Measurements from ENCODE around the gene SUSD4.

DNA sequence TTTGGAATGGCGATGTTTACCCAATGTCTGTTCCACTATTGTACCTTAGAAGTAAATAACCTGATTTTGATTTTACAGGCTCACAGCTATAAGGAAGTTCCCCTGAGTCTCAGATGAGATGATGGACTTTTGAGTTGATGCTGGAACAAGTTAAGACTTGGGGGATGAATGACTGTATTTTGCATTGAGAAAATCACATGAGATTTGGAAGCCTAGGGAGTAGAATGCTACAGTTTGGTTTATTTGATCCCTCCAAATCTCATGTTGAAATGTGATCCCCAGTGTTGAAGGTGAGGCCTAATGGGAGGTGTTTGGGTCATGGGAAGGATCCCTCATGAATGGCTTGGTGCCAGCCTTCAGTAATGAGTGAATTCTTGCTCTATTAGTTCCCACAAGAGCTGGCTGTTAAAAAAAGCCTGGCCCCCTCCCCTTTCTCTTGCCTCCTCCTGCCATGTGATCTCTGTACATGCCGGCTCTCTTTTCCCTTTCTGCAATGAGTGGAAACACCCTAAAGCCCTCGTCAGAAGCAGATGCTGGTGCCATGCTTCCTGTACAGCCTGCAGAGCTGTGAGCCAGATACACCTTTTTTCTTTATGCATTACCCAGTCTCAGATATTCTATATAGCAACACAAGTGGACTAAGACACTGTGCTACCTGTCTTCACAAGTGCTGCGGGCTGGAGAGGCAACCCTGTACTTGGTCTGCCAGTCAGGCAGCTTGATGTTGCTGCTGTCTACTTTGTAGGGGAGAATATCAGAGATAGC, 143.9 kb downstream of the SUSD4 start:
- TF ChIP-seq MAFF (IDR thresholded peaks at IDR 0.05; ENCODE audit: low read length), result no peak
- no peak for TF ChIP-seq KAT7 (CRISPR knock-in tag; IDR thresholded peaks at IDR 0.05; ENCODE audit: borderline replicate concordance)
- TF ChIP-seq SIN3A (IDR thresholded peaks at IDR 0.05; ENCODE audit: borderline replicate concordance in 2 of 2, control insufficient read depth in 1 of 2, low read depth in 2 of 2, low read length in 2 of 2), result no peak
- no peak for TF ChIP-seq ZNF766 (CRISPR knock-in tag; conservative IDR thresholded peaks at IDR 0.05)
- TF ChIP-seq POLR2A (conservative IDR thresholded peaks at IDR 0.05), result no peak
- TF ChIP-seq ZZZ3 (IDR thresholded peaks at IDR 0.05), result no peak

Data from K562 (cell line).